Glutamatergic neuron (in vitro differentiated cells): ENCODE measurements around the gene ALOX12B. TPM values are rescaled to one million over a fixed set of nuclear protein-coding genes. Genes with fewer than 3 reads are reported as not detected.

Source experiments
- DNase-seq: peaks from one replicate; pipeline ENCODE4 v3.0.0; 2022
- H3K27ac Mint-ChIP-seq: one replicate; pipeline ENCODE4 v1.8.0; 2020; ENCODE audit warnings: mild to moderate bottlenecking, mixed read lengths, inconsistent platforms; ENCODE audit not compliant: unreplicated experiment
- H3K27me3 Mint-ChIP-seq: one replicate; pipeline ENCODE4 v1.8.0; 2020; ENCODE audit warnings: mild to moderate bottlenecking, moderate library complexity, mixed read lengths, inconsistent platforms; ENCODE audit not compliant: unreplicated experiment
- H3K36me3 Mint-ChIP-seq: one replicate; pipeline ENCODE4 v1.8.0; 2020; ENCODE audit warnings: mild to moderate bottlenecking, mixed read lengths, inconsistent platforms; ENCODE audit not compliant: unreplicated experiment
- H3K4me1 Mint-ChIP-seq: one replicate; pipeline ENCODE4 v1.8.0; 2020; ENCODE audit warnings: mild to moderate bottlenecking, low read depth, mixed read lengths, inconsistent platforms; ENCODE audit not compliant: unreplicated experiment
- H3K4me3 Mint-ChIP-seq: one replicate; pipeline ENCODE4 v1.8.0; 2020; ENCODE audit warnings: mild to moderate bottlenecking, mixed read lengths, inconsistent platforms; ENCODE audit not compliant: unreplicated experiment
- H3K9me3 Mint-ChIP-seq: one replicate; pipeline ENCODE4 v1.8.0; 2020; ENCODE audit warnings: mild to moderate bottlenecking, moderate library complexity, mixed read lengths, inconsistent platforms; ENCODE audit not compliant: unreplicated experiment
- total RNA-seq: library from RNA; stranded (reverse); fragmentation: NEBNext Ultra II Directional; extraction: Animal tissue kit (Norgen Biotek cat#: 25700); gene quantifications from one replicate; pipeline ENCODE4 v1.2.1, GENCODE V29; 2021; ENCODE audit not compliant: unreplicated experiment
- TF ChIP-seq, protein P1 (sequence below): fragments of 200-600 bp; sonication (generic); IDR thresholded peaks from one replicate; pipeline ENCODE4 v1.5.0; 2021; ENCODE audit not compliant: partially characterized antibody, unreplicated experiment

Gene ALOX12B
- total RNA-seq, 1 donor from 2014 or later, result not detected

DNA sequence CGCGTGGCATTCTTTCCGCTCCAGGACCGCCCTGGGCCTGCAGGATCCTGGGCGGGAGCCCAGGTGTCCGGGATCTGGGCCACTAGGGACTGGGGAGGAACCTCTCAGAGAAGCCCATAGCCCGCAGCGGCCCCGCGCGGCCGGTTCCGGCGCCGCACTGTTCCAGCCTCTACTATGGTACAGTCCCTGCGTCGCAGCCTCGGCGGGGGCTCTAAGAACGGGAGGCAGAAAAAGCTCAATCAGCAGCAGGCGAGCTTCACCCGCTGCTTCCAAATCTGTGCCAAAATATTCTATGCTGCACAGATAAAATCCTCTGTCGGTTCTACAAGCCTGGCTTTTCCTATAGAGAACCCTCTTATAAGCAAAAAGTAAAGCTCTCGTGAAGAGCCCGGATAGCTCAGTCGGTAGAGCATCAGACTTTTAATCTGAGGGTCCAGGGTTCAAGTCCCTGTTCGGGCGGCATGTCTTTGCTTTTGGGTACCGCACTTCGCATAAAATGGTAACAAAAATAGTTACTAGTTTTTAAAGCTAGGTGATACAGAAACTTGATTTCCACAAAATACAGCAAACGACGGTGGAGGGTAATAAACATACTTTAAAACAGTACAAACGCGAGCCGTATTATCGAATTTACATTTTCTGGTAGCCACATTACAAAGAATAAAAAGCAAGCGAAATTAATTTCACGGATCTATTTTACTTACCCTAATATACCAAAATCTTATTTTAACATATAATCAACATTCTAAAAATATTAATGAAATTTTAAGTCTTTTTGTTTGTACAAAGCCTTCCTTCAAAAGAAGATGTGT is 31.5 kb upstream of the ALOX12B start:
- Mint-ChIP-seq H3K4me3 (peak overlapping the region; percentile 92), H3K27ac (peak overlapping the region; percentile 89), H3K9me3 (peaks cover 31% of the 10 kb centered on the region), H3K27me3 (peaks cover 45% of the 10 kb centered on the region), H3K4me1 (peaks cover 19% of the 10 kb centered on the region), H3K36me3 (no peaks in the 10 kb centered on the region)
- DNase-seq, result peak; percentile 89
- TF ChIP-seq, protein P1, sequence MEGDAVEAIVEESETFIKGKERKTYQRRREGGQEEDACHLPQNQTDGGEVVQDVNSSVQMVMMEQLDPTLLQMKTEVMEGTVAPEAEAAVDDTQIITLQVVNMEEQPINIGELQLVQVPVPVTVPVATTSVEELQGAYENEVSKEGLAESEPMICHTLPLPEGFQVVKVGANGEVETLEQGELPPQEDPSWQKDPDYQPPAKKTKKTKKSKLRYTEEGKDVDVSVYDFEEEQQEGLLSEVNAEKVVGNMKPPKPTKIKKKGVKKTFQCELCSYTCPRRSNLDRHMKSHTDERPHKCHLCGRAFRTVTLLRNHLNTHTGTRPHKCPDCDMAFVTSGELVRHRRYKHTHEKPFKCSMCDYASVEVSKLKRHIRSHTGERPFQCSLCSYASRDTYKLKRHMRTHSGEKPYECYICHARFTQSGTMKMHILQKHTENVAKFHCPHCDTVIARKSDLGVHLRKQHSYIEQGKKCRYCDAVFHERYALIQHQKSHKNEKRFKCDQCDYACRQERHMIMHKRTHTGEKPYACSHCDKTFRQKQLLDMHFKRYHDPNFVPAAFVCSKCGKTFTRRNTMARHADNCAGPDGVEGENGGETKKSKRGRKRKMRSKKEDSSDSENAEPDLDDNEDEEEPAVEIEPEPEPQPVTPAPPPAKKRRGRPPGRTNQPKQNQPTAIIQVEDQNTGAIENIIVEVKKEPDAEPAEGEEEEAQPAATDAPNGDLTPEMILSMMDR, result peak; percentile 83

DNA sequence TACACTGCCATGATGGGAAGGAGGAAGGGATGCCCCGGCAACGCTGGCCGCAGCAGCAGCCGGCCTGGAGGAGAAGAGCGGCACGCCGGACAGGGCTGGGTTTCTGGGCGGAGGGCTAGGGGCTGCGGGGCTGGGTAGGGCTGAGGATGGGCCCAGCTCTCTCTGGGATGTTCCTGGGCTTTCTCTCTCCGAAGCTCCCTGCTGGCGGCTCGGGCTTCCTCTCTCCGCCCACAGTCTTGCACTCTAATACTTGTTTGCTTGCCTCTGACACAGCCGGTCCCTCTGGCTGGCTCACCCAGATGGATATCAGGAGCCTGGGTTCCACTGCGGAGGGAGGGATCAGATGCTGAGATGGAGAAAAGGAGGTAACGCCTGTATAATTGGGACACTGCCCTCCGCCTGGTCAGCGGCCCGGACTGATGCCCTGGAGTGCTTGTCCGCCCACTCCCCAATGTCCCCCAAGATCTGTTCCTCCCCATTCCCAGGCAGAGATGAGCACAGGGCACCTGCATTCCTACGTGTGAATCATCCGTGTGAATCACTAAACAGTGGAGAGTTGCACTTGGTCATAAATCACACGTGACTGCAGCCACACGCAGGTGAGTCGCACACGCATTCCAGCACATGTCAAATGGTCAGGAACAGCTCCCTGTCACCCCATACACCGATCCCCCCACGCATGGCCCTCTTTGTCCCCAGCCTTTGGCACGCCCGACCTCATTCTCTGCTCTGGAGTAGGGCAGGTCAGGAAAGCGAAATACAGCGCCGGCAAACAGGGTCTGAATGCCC is 30.7 kb upstream of the ALOX12B start, which contains the start of gene ALOXE3:
ALOXE3 (minus strand) TSS at position 535 of the 789 bp plus-strand sequence; CDS start at position 11, 524 bp downstream.
- no peaks in the 10 kb centered on the region for H3K36me3 Mint-ChIP-seq
- H3K4me1 Mint-ChIP-seq, result peaks cover 19% of the 10 kb centered on the region
- TF ChIP-seq, protein P1, result no peak
- peak; percentile 52 for DNase-seq
- H3K27me3 Mint-ChIP-seq, result peaks cover 43% of the 10 kb centered on the region
- peak within 1 kb of the TSS; percentile 92 for H3K4me3 Mint-ChIP-seq
- peaks cover 31% of the 10 kb centered on the region for H3K9me3 Mint-ChIP-seq
- peak within 1 kb of the TSS; percentile 88 for H3K27ac Mint-ChIP-seq

DNA sequence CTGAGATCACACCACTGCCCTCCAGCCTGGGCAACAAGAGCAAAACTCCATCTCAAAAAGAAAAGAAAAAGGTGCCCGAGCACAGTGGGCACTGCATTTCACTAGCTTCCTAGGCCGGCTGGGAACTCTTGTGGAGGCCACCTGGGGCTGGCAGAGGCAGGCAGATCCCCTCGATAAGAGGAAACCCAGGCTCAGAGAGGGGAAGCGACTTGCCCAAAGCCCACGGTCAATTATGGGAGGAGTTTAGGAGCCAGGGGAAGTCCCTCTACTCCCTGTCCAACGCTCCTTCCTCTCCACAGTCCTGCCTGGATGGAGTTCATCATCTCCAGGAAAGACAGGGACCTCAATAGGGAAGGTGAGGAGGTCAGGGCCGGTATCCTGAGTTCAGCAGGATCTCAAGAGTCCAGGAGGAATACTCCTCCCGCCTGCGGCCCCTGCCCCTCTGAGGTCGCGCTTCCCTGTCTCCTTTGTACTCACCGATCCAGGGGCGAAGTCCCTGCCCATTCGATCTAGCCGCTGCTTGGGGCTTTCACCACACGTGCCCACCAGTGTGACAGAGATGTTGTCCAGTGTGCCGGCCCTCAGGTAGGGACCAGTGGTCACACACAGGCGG is 30.0 kb upstream of the ALOX12B start:
- TF ChIP-seq, protein P1, result no peak
- Mint-ChIP-seq H3K4me1 (peaks cover 19% of the 10 kb centered on the region), H3K27ac (peak overlapping the region; percentile 57)

DNA sequence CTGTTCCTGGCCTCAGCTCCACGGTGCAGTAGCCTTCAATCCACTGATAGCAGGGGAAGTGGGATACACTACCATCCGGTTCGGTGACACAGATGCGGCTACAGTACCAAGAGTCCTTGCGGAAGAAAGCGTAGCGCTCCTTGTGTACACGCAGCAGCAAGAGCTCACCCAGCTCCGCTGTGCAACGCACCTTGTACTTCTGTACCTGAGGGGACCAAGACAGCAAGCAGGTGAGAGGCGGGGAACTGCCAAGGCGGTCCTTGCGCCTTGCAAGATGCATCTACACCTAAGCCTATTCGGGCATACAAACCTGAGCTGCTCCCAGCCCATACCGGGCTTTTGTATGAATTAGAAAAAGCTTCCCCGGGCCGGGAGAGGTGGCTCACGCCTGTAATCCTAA is 29.3 kb upstream of the ALOX12B start:
- Mint-ChIP-seq H3K4me1 (peaks cover 17% of the 10 kb centered on the region), H3K27me3 (peaks cover 41% of the 10 kb centered on the region), H3K36me3 (no peaks in the 10 kb centered on the region), H3K9me3 (peaks cover 29% of the 10 kb centered on the region), H3K4me3 (peak overlapping the region; percentile 20), H3K27ac (no peak overlapping the region)
- TF ChIP-seq, protein P1, result no peak
- DNase-seq, result no peak

More for the DNA sequence above, 30.0 kb upstream of the ALOX12B start:
- Mint-ChIP-seq H3K4me3 (peak overlapping the region; percentile 92), H3K9me3 (peaks cover 31% of the 10 kb centered on the region), H3K36me3 (no peaks in the 10 kb centered on the region), H3K27me3 (peaks cover 42% of the 10 kb centered on the region)
- DNase-seq, result no peak
